Progenitor cell of endocrine pancreas (in vitro differentiated cells): ENCODE data around the gene MACROD1. TPM values are rescaled to one million over a fixed set of nuclear protein-coding genes. Genes with fewer than 3 reads are reported as not detected.

ENCODE experiments used
- DNase-seq: peaks from one replicate; pipeline ENCODE4 v3.0.0; 2021; ENCODE audit warnings: low spot score; ENCODE audit not compliant: unreplicated experiment
- H3K27ac Mint-ChIP-seq: 2 replicates; pipeline ENCODE4 v1.8.0; 2021; ENCODE audit warnings: mild to moderate bottlenecking, moderate library complexity, mixed read lengths
- H3K27me3 Mint-ChIP-seq: 2 replicates; pipeline ENCODE4 v1.8.0; 2021; ENCODE audit warnings: mixed read lengths
- H3K36me3 Mint-ChIP-seq: 2 replicates; pipeline ENCODE4 v1.8.0; 2022; ENCODE audit warnings: mixed read lengths; ENCODE audit not compliant: insufficient read depth
- H3K4me1 Mint-ChIP-seq: 2 replicates; pipeline ENCODE4 v1.8.0; 2021; ENCODE audit warnings: low read depth, mixed read lengths
- H3K4me3 Mint-ChIP-seq: 2 replicates; pipeline ENCODE4 v1.8.0; 2021; ENCODE audit warnings: low read depth, mild to moderate bottlenecking, moderate library complexity, mixed read lengths
- H3K9me3 Mint-ChIP-seq: 2 replicates; pipeline ENCODE4 v1.8.0; 2021; ENCODE audit warnings: low read depth, mixed read lengths
- CTCF ChIP-seq: fragments of 200-600 bp; sonication (generic); IDR thresholded peaks from one replicate; pipeline ENCODE4 v1.5.0; 2021; ENCODE audit warnings: antibody characterized with exemption, mild to moderate bottlenecking; ENCODE audit not compliant: unreplicated experiment
- total RNA-seq: library from RNA; stranded (reverse); gene quantifications from 2 replicates; pipeline ENCODE4 v1.2.1, GENCODE V29; 2021

The MACROD1 gene
- total RNA-seq, 1 donor from 2014 or later, result 28.0 TPM

- Mint-ChIP-seq H3K4me3 (no peak overlapping the region), H3K9me3 (no peaks in the 10 kb centered on the region), H3K27ac (no peak overlapping the region), H3K36me3 (peaks cover 4% of the 10 kb centered on the region), H3K27me3 (peaks cover 47% of the 10 kb centered on the region), H3K4me1 (peaks cover 18% of the 10 kb centered on the region)
- no peak for TF ChIP-seq CTCF
- DNase-seq, result no peak
These were observed 160.2 kb downstream of the MACROD1 start for GRCh38 chr11:64005691-64006090.

- H3K27ac Mint-ChIP-seq, result no peak overlapping the region
- no peak for TF ChIP-seq CTCF
- DNase-seq, result no peak
- H3K36me3 Mint-ChIP-seq, result peaks cover 4% of the 10 kb centered on the region
- peaks cover 47% of the 10 kb centered on the region for H3K27me3 Mint-ChIP-seq
- no peaks in the 10 kb centered on the region for H3K9me3 Mint-ChIP-seq
- H3K4me1 Mint-ChIP-seq, result peaks cover 18% of the 10 kb centered on the region
- no peak overlapping the region for H3K4me3 Mint-ChIP-seq
These were observed 161.3 kb downstream of the MACROD1 start for GRCh38 chr11:64004590-64004984.

- Mint-ChIP-seq H3K4me1 (peaks cover 15% of the 10 kb centered on the region), H3K9me3 (no peaks in the 10 kb centered on the region), H3K27ac (no peak overlapping the region), H3K4me3 (no peak overlapping the region), H3K27me3 (peaks cover 47% of the 10 kb centered on the region), H3K36me3 (peaks cover 4% of the 10 kb centered on the region)
- DNase-seq, result no peak
- no peak for TF ChIP-seq CTCF
These were observed 161.9 kb downstream of the MACROD1 start for GRCh38 chr11:64003807-64004589.

DNA sequence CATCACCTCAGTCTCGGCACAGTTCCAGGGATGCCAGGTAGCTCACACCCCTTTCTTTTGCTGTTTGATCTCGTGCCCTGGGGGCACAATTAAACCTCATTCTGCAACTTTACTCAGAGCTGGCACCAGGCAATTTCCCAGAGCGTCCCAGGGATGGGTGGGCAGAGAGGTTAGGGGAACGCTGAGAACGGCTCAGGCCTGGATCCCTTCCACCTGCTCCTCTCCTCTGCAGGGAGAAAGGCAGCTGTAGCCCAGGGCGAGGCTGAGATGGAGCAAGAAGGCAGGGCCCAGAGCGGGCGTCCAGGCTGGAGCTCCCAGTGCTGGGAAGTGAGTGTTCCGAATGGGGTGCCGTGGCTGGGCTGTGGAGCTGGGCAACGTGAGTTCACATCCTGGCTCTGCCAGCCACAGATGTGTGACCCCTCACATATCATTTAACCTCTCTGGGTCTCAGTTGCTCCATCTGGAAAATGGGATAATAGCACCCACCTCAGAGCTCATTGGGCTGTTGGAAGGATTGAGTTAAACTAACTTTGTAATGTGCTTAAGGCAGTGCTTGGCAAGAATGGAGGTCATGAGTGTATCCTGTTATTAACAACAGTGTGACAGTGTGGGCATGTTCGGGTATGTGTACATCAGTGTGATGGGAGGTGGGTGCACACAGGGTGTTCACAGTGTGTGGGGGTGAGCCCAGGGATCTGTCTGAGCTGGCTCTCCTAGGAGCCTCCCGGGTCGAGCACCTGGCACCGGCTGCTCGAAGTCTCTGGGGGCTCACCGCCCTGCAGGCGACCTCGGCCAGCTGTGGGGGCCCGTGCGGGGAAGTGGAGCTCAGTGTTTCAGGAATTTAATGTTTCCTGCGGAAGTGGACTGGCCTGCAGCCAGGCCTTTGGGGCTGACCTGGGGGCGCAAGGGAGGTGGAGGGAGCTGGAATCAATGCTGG lies 164.2 kb downstream of the MACROD1 start:
- Mint-ChIP-seq H3K27me3 (peaks cover 44% of the 10 kb centered on the region), H3K9me3 (no peaks in the 10 kb centered on the region), H3K4me3 (no peak overlapping the region), H3K27ac (no peak overlapping the region), H3K4me1 (peaks cover 1% of the 10 kb centered on the region), H3K36me3 (peaks cover 15% of the 10 kb centered on the region)
- no peak for DNase-seq
- no peak for TF ChIP-seq CTCF

GRCh38 chr11:64000740-64001483 lies 165.0 kb downstream of the MACROD1 start:
- no peak for DNase-seq
- Mint-ChIP-seq H3K27ac (no peak overlapping the region), H3K4me1 (peaks cover 1% of the 10 kb centered on the region), H3K4me3 (no peak overlapping the region), H3K36me3 (peaks cover 17% of the 10 kb centered on the region), H3K9me3 (no peaks in the 10 kb centered on the region), H3K27me3 (peaks cover 36% of the 10 kb centered on the region)
- peak; percentile 2 for TF ChIP-seq CTCF
